Ishikawa (cell line): ENCODE results near the gene MRPL21.

ENCODE experiments used
- CEBPB ChIP-seq: IDR thresholded peaks from 2 replicates; pipeline ENCODE4 v1.6.1; 2012
- CREB1 ChIP-seq: IDR thresholded peaks from 2 replicates; pipeline ENCODE4 v1.6.1; 2012; ENCODE audit warnings: low read depth
- EGR1 ChIP-seq: IDR thresholded peaks from 2 replicates; pipeline ENCODE4 v1.6.1; 2012
- EP300 ChIP-seq: IDR thresholded peaks from 2 replicates; pipeline ENCODE4 v1.6.1; 2012; ENCODE audit warnings: borderline replicate concordance
- FOXM1 ChIP-seq: IDR thresholded peaks from 2 replicates; pipeline ENCODE4 v1.6.1; 2012; ENCODE audit warnings: low read depth, borderline replicate concordance
- MAX ChIP-seq: IDR thresholded peaks from 2 replicates; pipeline ENCODE4 v1.6.1; 2012
- NFIC ChIP-seq: IDR thresholded peaks from 2 replicates; pipeline ENCODE4 v1.6.1; 2012
- RAD21 ChIP-seq: IDR thresholded peaks from 2 replicates; pipeline ENCODE4 v1.6.1; 2012; ENCODE audit warnings: low read depth
- REST ChIP-seq: IDR thresholded peaks from 2 replicates; pipeline ENCODE4 v1.6.1; 2012; ENCODE audit warnings: low read depth, mild to moderate bottlenecking
- TAF1 ChIP-seq: IDR thresholded peaks from 2 replicates; pipeline ENCODE4 v1.6.1; 2012; ENCODE audit warnings: low read depth, mild to moderate bottlenecking
- TCF12 ChIP-seq: IDR thresholded peaks from 2 replicates; pipeline ENCODE4 v1.6.1; 2012; ENCODE audit warnings: low read depth
- TEAD4 ChIP-seq: IDR thresholded peaks from 2 replicates; pipeline ENCODE4 v1.6.1; 2012
- YY1 ChIP-seq: IDR thresholded peaks from 2 replicates; pipeline ENCODE4 v1.6.1; 2012; ENCODE audit warnings: low read depth
- ZBTB7A ChIP-seq: IDR thresholded peaks from 2 replicates; pipeline ENCODE4 v1.6.1; 2012; ENCODE audit warnings: low read depth
- TF ChIP-seq, protein P1 (sequence below): IDR thresholded peaks from 2 replicates; pipeline ENCODE4 v1.6.1; 2012

Gene MRPL21

DNA sequence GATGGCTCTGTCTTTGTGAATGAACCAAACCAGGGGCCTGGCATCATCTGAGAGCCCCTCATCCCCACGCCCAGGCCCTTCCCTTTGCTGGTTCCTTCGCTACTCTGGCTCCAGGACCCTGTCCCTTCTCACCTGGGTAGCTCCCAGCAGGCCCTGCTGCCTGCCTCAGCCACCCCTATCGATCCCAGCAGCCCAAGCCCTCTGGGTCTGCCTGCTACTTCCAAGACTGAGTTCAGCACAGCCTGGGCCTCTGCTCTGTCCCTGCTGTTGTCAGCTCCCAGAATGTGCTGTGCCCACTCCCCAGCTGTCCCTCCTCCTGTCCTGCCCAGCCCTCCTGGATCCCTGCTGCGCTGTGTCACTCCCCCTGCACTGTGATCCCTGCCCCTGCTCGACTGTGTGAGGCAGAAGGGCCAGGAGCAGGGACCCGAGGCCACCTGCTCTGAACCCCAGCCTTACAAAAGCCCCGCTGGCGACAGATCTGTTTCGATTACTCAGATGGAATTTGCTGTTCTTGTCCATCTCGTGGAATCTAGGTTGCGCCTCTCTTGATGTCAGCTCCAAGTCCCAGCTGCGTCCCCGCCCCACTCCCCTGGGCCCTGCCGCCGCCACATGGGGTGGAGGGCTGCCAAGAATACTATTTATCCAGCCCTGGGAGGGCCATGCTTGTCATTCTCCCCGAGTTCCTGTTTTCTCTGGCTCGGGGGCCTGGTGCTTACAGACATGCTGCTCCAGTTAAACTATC lies 13.0 kb downstream of the MRPL21 start:
- no peak for TF ChIP-seq EGR1
- no peak for TF ChIP-seq TAF1
- no peak for TF ChIP-seq TCF12
- TF ChIP-seq, protein P1, sequence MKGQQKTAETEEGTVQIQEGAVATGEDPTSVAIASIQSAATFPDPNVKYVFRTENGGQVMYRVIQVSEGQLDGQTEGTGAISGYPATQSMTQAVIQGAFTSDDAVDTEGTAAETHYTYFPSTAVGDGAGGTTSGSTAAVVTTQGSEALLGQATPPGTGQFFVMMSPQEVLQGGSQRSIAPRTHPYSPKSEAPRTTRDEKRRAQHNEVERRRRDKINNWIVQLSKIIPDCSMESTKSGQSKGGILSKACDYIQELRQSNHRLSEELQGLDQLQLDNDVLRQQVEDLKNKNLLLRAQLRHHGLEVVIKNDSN: no peak
- TF ChIP-seq CREB1: no peak
- no peak for TF ChIP-seq MAX

GRCh38 chr11:68889948-68890446 lies 13.6 kb downstream of the MRPL21 start:
- TF ChIP-seq YY1 (no peak), NFIC (no peak), TCF12 (no peak), CEBPB (no peak), RAD21 (no peak)
- TF ChIP-seq, protein P1: no peak

DNA sequence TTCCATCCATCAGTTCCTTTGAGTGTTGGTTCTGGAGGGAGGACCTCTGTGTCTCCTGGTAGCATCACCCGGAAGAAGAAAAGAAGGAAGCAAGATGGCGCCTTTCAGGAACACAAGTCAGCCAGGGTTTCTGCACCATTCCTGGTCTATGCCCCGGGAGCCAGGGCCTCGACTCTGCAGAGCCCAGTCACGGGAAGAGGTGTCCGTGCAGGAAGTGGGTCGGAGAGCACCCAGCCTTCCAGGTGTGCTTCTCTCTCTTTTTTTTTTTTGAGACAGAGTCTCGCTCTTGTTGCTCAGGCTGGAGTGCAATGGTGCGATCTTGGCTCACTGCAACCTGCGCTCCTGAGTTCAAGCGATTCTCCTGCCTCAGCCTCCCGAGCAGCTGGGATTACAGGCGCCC lies 21.2 kb downstream of the MRPL21 start:
- TF ChIP-seq RAD21 (no peak), REST (no peak), CREB1 (no peak), MAX (no peak), FOXM1 (no peak), TCF12 (no peak), TEAD4 (no peak), TAF1 (no peak), YY1 (no peak), CEBPB (no peak)

DNA sequence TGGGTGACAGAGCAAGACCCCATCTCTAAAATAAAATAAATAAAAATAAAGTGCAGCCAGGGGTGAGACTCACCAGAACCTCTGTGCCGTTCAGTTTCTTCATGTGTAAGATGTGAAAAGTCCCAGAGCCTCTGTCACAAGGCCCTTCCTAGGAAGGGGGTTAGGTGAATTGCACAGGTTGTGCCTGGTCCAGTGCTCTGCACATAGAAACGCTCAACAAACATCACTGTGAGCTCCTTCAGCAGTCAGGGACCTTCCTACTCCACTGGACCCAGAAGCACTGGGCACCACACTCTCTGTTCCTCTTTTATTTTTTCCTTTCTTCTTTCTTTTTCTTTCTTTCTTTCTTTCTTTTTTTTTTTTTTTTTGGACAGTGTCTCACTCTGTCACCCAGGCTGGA lies 22.3 kb downstream of the MRPL21 start:
- TF ChIP-seq RAD21 (no peak), TEAD4 (no peak), EGR1 (no peak), NFIC (no peak), FOXM1 (no peak)
- TF ChIP-seq, protein P1: no peak

DNA sequence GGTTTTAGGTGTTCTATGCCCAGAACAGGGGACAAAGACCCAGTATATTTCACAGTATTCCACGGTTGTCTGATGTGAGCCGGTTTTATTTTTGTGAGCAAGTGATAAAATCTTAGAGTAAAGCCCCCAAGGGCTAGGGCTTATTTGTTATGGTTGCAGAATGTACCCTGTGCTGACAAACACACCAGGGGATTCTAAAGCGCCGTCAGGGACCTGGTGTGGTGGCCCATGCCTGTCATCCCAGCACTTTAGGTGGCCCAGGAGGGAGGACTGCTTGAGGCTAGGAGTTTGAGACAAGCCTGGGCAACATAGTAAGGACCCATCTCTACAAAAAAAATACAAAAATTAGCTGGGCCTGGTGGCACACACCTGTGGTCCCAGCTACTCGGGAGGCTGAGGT lies 22.8 kb downstream of the MRPL21 start:
- TF ChIP-seq MAX (no peak), NFIC (no peak), CREB1 (no peak), TEAD4 (no peak), FOXM1 (no peak), ZBTB7A (no peak), EGR1 (no peak), TAF1 (no peak)
- TF ChIP-seq, protein P1: no peak

- no peak for TF ChIP-seq REST
- TF ChIP-seq, protein P1: no peak
- TF ChIP-seq EGR1: no peak
- no peak for TF ChIP-seq YY1
- TF ChIP-seq ZBTB7A: no peak
- no peak for TF ChIP-seq EP300
- TF ChIP-seq TAF1: no peak
- no peak for TF ChIP-seq TEAD4
- TF ChIP-seq CEBPB: no peak
- no peak for TF ChIP-seq MAX
- no peak for TF ChIP-seq CREB1
- no peak for TF ChIP-seq TCF12
- TF ChIP-seq NFIC: no peak
- TF ChIP-seq FOXM1: no peak
- no peak for TF ChIP-seq RAD21
These were observed 25.6 kb downstream of the MRPL21 start for GRCh38 chr11:68878022-68878421.
